Right lobe of liver (tissue), 6 donors: ENCODE data around the gene CAND1. TPM values are rescaled to one million over a fixed set of nuclear protein-coding genes. Genes with fewer than 3 reads are reported as not detected.

ENCODE experiments used
- ATAC-seq, 4 donors: fragments of 200-7000 bp; cut with Tn5 transposase; one replicate each; pipeline ENCODE4 v1.9.1; 2020; ENCODE audit warnings: mild to moderate bottlenecking in 4 of 4, moderate library complexity in 4 of 4
- DNase-seq, 3 donors: peaks; one replicate each; pipeline ENCODE4 v3.0.0-alpha.2; 2020
- H3K27ac ChIP-seq, 3 donors: fragments of 200-600 bp; one replicate each; pipeline ENCODE4 v1.8.0; 2022
- H3K27me3 ChIP-seq, 2 donors: fragments of 200-600 bp; one replicate each; pipeline ENCODE4 v1.8.0; 2022
- H3K36me3 ChIP-seq, 4 donors: fragments of 200-600 bp; sonication (generic) in 1 of 4; one replicate each; pipeline versions ENCODE4 v1.5.1 to v1.8.0; 2017 to 2022; ENCODE audit warnings: control low read depth in 1 of 4
- H3K4me1 ChIP-seq, 4 donors: fragments of 200-600 bp; sonication (generic) in 1 of 4; one replicate each; pipeline versions ENCODE4 v1.5.1 to v1.8.0; 2017 to 2022; ENCODE audit warnings: control low read depth in 1 of 4
- H3K4me3 ChIP-seq, 3 donors: fragments of 200-600 bp; one replicate each; pipeline ENCODE4 v1.8.0; 2022
- H3K9me3 ChIP-seq, 4 donors: fragments of 200-600 bp; sonication (generic) in 1 of 4; one replicate each; pipeline versions ENCODE4 v1.5.1 to v1.8.0; 2017 to 2022; ENCODE audit warnings: control low read depth in 1 of 4
- CTCF ChIP-seq, 4 donors: fragments of 200-600 bp in 3 of 4; fragments of 450-650 bp in 1 of 4; IDR thresholded peaks; one replicate each; pipeline versions ENCODE4 v1.5.1 to v1.8.0; 2016 to 2022; ENCODE audit warnings: antibody characterized with exemption in 4 of 4, mild to moderate bottlenecking in 2 of 4
- POLR2A ChIP-seq: fragments of 450-650 bp; IDR thresholded peaks from one replicate; pipeline ENCODE4 v1.6.1; 2017; ENCODE audit warnings: antibody characterized with exemption, mild to moderate bottlenecking
- WGBS: methylation state at CpG from one replicate; pipeline ENCODE4 v1.1.6; 2018; ENCODE audit warnings: low coverage, low lambda C conversion rate; ENCODE audit not compliant: insufficient coverage; ENCODE audit errors: missing lambda C conversion rate; 5-methylcytosine and 5-hydroxymethylcytosine counted together
- intact Hi-C, 2 donors: fragments of 100-400 bp; cut with DNase I; formaldehyde crosslinking; loops; one replicate each; pipeline versions ENCODE4 v1.11.2 to v1.14.1; 2022
- total RNA-seq, 6 experiments: library from RNA; depleted of rRNA in 2 of 6; stranded (reverse); fragments of >200 nt in 2 of 6; fragmentation: NEBNext Ultra II Directional in 3 of 6; extraction: Animal tissue kit (Norgen Biotek cat#: 25700) in 3 of 6; gene quantifications; one replicate each; pipeline versions ENCODE4 v1.1.0 to v1.2.4, GENCODE V29; 2016 to 2023
- donor health status: DM: no; HTN: yes; CAD: no.
- donor health status: DM: no; HTN: no; CAD: no.
- donor health status: DM: no; HTN: no; CAD: no.
- donor health status: DM: no; HTN: yes; CAD: no.
- donor health status: DM: no; HTN: yes; CAD: no.

Gene CAND1
- total RNA-seq, 6 experiments from 2014 or later = 29.3 to 64.4 (median 57.6) TPM

- Histone ChIP-seq H3K36me3 (no peaks in the 10 kb centered on the region), H3K4me3 (peak overlapping the region; percentile 54 to 83 (median 72)), H3K27ac (peak overlapping the region; percentile 96 to 98 (median 96)), H3K4me1 (peaks cover 0 to 26% (median 0%) of the 10 kb centered on the region in 4 donors), H3K9me3 (no peaks in the 10 kb centered on the region), H3K27me3 (no peaks in the 10 kb centered on the region)
- no peak for TF ChIP-seq CTCF (IDR thresholded peaks at IDR 0.05)
- TF ChIP-seq POLR2A = peak; percentile 58
- ATAC-seq (peak; percentile 84 to 92 (median 86)), DNase-seq (peak; percentile 75 to 93 (median 85))
- intact Hi-C loops = no loop called here
- WGBS = 2% methylated on average over 17 of the region's 19 CpGs
Observed at GRCh38 chr12:67268335-67268895, 743 bp upstream of the CAND1 start.

- intact Hi-C loops = no loop called here
- peak; percentile 4 to 21 (median 15) for ATAC-seq
- TF ChIP-seq CTCF (IDR thresholded peaks at IDR 0.05) (no peak), POLR2A (peak; percentile 67)
- Histone ChIP-seq H3K27ac (peak overlapping the region; percentile 96 to 98 (median 96)), H3K27me3 (no peaks in the 10 kb centered on the region), H3K9me3 (no peaks in the 10 kb centered on the region), H3K4me3 (peak overlapping the region; percentile 72 to 85 (median 83)), H3K36me3 (no peaks in the 10 kb centered on the region), H3K4me1 (peaks cover 0 to 37% (median 0%) of the 10 kb centered on the region in 4 donors)
- under 1% methylated on average over 26 of the region's 61 CpGs for WGBS
- peak; percentile 57 to 71 (median 62) for DNase-seq
Observed at GRCh38 chr12:67269633-67270573, 745 bp downstream of the CAND1 start.

GRCh38 chr12:67270622-67271021, 1.5 kb downstream of the CAND1 start:
- Histone ChIP-seq H3K9me3 (no peaks in the 10 kb centered on the region), H3K27ac (peak overlapping the region; percentile 96 to 98 (median 96)), H3K4me3 (peak overlapping the region; percentile 72 to 85 (median 83)), H3K27me3 (no peaks in the 10 kb centered on the region), H3K36me3 (no peaks in the 10 kb centered on the region), H3K4me1 (peaks cover 0 to 44% (median 3%) of the 10 kb centered on the region in 4 donors)
- ATAC-seq (no peak), DNase-seq (no peak)
- 3% methylated on average over 6 of the region's 6 CpGs for WGBS
- TF ChIP-seq POLR2A (no peak), CTCF (IDR thresholded peaks at IDR 0.05) (no peak)
- intact Hi-C loops = no loop called here

GRCh38 chr12:67271976-67272375, 2.8 kb downstream of the CAND1 start:
- WGBS = 37% methylated on average over 1 of the region's 1 CpG
- no peak overlapping the region for H3K27ac ChIP-seq
- DNase-seq (no peak), ATAC-seq (no peak)
- intact Hi-C loops = no loop called here
- TF ChIP-seq CTCF (IDR thresholded peaks at IDR 0.05) (no peak), POLR2A (no peak)
- H3K36me3 ChIP-seq = no peaks in the 10 kb centered on the region
- H3K27me3 ChIP-seq = no peaks in the 10 kb centered on the region
- peaks cover 0 to 48% (median 3%) of the 10 kb centered on the region in 4 donors for H3K4me1 ChIP-seq
- no peaks in the 10 kb centered on the region for H3K9me3 ChIP-seq
- H3K4me3 ChIP-seq = no peak overlapping the region
